NOMO-1 treated with DMSO at 0.1 percent for 48 hours (cell line): ENCODE results near the gene JUN.

ENCODE experiments used
- DNase-seq: peaks from one replicate; lab custom pipeline; 2025; ENCODE audit not compliant: unreplicated experiment; lab: John Stamatoyannopoulos, UW

The JUN gene

GRCh38 chr1:58764294-58764978, 19.4 kb downstream of the JUN start:
- DNase-seq = no peak

DNA sequence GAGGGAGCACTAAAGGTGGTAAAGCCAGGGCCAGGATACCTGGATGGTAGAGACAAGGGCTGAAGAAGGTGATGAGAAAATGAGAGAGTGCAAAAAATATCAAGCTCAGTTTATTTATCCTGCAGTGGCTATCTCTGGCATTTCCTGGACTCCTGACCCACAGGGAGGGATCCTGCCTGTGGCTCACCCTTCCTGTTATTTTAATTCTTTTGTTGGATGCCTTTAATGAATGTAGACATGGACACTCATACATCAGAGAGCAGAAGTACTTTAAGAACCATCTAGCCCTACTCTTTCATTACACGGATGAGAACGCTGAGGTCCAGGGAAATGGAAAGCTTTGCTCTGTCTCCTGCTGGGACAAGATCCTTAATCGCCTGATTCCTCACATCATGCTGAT, 20.6 kb downstream of the JUN start:
- DNase-seq = no peak

GRCh38 chr1:58762806-58763205, 21.0 kb downstream of the JUN start:
- DNase-seq = no peak

DNA sequence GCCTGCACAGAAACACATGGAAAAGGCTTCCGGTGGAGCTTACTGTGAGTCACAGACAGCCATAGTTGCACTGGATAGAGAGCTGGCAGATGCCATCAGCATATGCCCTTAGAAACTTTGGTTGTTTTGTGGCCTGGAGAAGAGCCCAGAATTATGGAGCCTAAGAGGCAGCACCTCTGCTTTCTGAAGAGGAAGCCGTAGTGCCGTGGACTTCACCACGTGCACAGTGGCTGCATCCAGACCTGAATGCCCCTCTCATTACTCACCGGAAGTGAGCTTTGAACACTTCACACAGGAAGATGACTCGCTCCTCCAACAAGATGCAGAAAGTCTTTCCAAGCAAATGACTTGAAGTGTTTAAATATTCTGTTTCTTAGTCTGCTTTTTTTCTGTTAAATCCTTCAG, 28.4 kb downstream of the JUN start:
- DNase-seq = peak; percentile 73

DNA sequence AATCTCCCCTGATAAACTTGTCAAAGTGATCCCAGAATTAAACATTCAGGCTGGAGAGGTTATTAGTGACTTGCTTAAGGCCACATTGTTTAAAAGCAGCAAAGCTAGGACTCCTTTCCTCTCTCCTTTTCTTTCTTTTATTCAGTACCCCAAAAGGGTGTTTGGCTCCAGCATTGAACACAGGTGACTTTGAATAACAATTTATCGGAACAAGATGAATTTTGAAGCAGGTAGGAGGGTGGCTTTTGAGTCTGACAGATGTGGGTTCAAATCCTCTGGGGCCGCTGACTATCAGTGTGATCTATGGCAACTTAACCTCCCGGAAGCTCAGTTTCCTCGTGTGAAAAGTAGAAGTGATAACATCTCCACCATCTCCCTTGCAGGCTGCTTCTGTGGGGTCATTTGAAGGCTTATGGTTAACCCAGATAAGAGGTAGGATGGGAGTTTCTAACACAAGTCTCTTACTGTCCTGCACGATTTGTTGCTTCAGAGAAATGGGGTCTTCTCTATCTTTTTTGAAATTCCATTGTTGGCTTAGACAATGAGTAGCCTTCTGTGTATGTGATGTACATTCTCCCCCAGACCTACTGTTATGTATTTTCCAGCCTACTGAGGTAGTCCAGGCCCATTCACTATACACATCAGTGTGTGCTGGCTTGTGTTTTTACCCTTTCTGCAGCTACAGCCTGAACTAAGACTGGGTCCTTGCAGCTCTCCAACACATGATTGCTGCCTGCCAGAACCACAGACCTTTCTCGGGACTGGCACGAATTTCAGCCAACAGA, 29.0 kb downstream of the JUN start:
- no peak for DNase-seq

- DNase-seq = no peak
Measured at GRCh38 chr1:58754073-58754613, 29.7 kb downstream of the JUN start.

DNA sequence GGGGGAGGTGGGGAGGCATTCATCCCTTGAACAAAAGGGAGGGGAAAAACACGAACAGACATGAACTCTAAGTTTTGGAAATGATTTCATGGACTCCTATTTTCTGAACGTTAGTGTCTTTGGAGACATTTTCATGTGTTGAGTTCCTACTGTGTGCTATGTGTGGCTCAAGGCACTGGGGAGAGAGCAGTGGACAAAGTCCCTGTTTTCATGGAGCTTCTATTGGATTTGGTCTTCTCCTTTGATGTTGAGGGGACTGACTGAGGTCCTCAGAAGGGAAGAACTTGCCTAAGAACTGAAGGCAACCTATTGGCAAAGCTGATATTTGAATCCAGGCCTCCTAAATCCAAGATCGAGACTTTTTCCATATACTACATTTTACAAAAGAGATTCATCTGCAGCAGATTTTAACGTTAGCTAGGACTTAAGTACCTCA, 30.4 kb downstream of the JUN start:
- no peak for DNase-seq

- no peak for DNase-seq
Measured at GRCh38 chr1:58749646-58750045, 34.2 kb downstream of the JUN start.

GRCh38 chr1:58748666-58749065, 35.2 kb downstream of the JUN start:
- DNase-seq = no peak

GRCh38 chr1:58746757-58747156, 37.1 kb downstream of the JUN start:
- no peak for DNase-seq

- DNase-seq = no peak
Measured at GRCh38 chr1:58746182-58746581, 37.7 kb downstream of the JUN start.

- DNase-seq = no peak
Measured at GRCh38 chr1:58745666-58746065, 38.2 kb downstream of the JUN start.

GRCh38 chr1:58745117-58745516, 38.7 kb downstream of the JUN start:
- DNase-seq = no peak

GRCh38 chr1:58741678-58742553, 41.9 kb downstream of the JUN start:
- no peak for DNase-seq

GRCh38 chr1:58739856-58740466, 43.9 kb downstream of the JUN start:
- peak; percentile 43 for DNase-seq

DNA sequence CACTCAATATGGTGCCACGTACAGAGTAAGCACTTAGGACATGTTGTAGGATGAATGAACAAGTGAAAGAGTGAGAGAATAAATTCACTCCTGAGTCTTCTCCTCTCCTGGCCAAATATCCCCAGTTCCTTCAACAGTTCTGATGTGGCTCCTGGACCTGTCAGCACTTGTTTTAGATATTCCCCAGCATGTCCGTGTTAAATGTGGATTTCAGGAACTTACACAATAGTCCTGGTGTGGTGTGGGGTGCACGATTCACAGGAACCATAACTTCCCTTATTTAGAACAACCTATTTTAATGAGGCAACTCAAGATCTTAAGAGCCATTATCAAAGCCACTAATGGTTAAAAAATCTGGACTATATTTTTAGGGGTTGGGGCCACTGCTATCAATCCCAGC, 45.0 kb downstream of the JUN start:
- peak; percentile 81 for DNase-seq

GRCh38 chr1:58735586-58735985, 48.3 kb downstream of the JUN start:
- DNase-seq = no peak

GRCh38 chr1:58734630-58735029, 49.2 kb downstream of the JUN start:
- no peak for DNase-seq

GRCh38 chr1:58732087-58732775, 51.6 kb downstream of the JUN start:
- DNase-seq = no peak
